Natural killer cell (primary cell): ENCODE data around the gene SLC9A7. TPM values are rescaled to one million over a fixed set of nuclear protein-coding genes. Genes with fewer than 3 reads are reported as not detected.
A peak's percentile ranks its signal among the peaks of the same experiment; 100 is the strongest.

Source experiments
- ATAC-seq, 3 donors: fragments of 150-1000 bp in 2 of 3; fragments of 200-7000 bp in 1 of 3; cut with Tn5 transposase; 1 replicate in 1 of 3; 2 replicates in 2 of 3; pipeline ENCODE4 v1.10.0; 2021; ENCODE audit warnings: mild to moderate bottlenecking in 2 of 3, moderate library complexity in 2 of 3
- DNase-seq, 2 donors: peaks; one replicate each; pipeline versions ENCODE4 v3.0.0 to v3.0.0-alpha.2; 2013 to 2021; ENCODE audit warnings: mixed read lengths in 1 of 2
- H3K27ac ChIP-seq: one replicate; pipeline ENCODE4 v1.5.1; 2013; ENCODE audit warnings: mild to moderate bottlenecking, low read length
- H3K27me3 ChIP-seq: one replicate; pipeline ENCODE4 v1.6.1; 2013; ENCODE audit warnings: low read length; ENCODE audit not compliant: control insufficient read depth, insufficient read depth
- H3K36me3 ChIP-seq: one replicate; pipeline ENCODE4 v1.6.1; 2013; ENCODE audit warnings: low read length; ENCODE audit not compliant: control insufficient read depth, insufficient read depth
- H3K4me1 ChIP-seq: one replicate; pipeline ENCODE4 v1.6.1; 2013; ENCODE audit warnings: low read length; ENCODE audit not compliant: control insufficient read depth, insufficient read depth
- H3K4me3 ChIP-seq: one replicate; pipeline ENCODE4 v1.5.1; 2013; ENCODE audit warnings: low read length
- H3K9me3 ChIP-seq: one replicate; pipeline ENCODE4 v1.6.1; 2013; ENCODE audit warnings: low read length; ENCODE audit not compliant: control insufficient read depth, insufficient read depth
- H3K27ac Mint-ChIP-seq, 2 donors: one replicate each; pipeline ENCODE4 v1.8.0; 2022; ENCODE audit warnings: mild to moderate bottlenecking in 2 of 2, mixed read lengths in 2 of 2, moderate library complexity in 1 of 2
- H3K27me3 Mint-ChIP-seq, 2 donors: one replicate each; pipeline ENCODE4 v1.8.0; 2022; ENCODE audit warnings: low read depth in 2 of 2, mixed read lengths in 2 of 2
- H3K36me3 Mint-ChIP-seq: one replicate; pipeline ENCODE4 v1.8.0; 2022; ENCODE audit warnings: mixed read lengths
- H3K4me1 Mint-ChIP-seq, 2 donors: one replicate each; pipeline ENCODE4 v1.8.0; 2022; ENCODE audit warnings: mixed read lengths in 2 of 2
- H3K4me3 Mint-ChIP-seq: one replicate; pipeline ENCODE4 v1.8.0; 2022; ENCODE audit warnings: mild to moderate bottlenecking, moderate library complexity, mixed read lengths
- H3K9me3 Mint-ChIP-seq, 2 donors: one replicate each; pipeline ENCODE4 v1.8.0; 2022; ENCODE audit warnings: mixed read lengths in 2 of 2
- CTCF ChIP-seq: fragments of 200-600 bp; IDR thresholded peaks from one replicate; pipeline ENCODE4 v1.8.0; 2022; ENCODE audit warnings: antibody characterized with exemption
- WGBS: methylation state at CpG from one replicate; pipeline ENCODE4 v1.1.7; 2013; ENCODE audit warnings: missing lambda C conversion rate; ENCODE audit not compliant: insufficient coverage; 5-methylcytosine and 5-hydroxymethylcytosine counted together
- intact Hi-C: fragments of 100-400 bp; cut with micrococcal nuclease; formaldehyde crosslinking; loops from one replicate; pipeline ENCODE4 v1.14.2; 2022
- total RNA-seq, 4 donors: library from RNA; stranded (reverse); fragments of 120-200 nt in 1 of 4; gene quantifications; one replicate each; pipeline versions ENCODE4 v1.2.3 to v1.2.4, GENCODE V29; 2013 to 2022

Gene SLC9A7
- total RNA-seq, 3 donors from 2014 or later (not counting 1 experiment from before 2014, with no cell fraction given), result 0.39 to 1.1 (median 0.75) TPM

- no peaks in the 10 kb centered on the region for H3K36me3 Mint-ChIP-seq
- no peak overlapping the region for H3K27ac ChIP-seq
- WGBS, result 89% methylated on average over 4 of the region's 7 CpGs
- peaks cover 9% of the 10 kb centered on the region for H3K4me1 ChIP-seq
- H3K9me3 ChIP-seq, result no peaks in the 10 kb centered on the region
- H3K27me3 Mint-ChIP-seq, result peaks cover 0 to 7% of the 10 kb centered on the region in 2 donors
- DNase-seq (peak in 1 of 2 donors; percentile 9), ATAC-seq (no peak)
- H3K27me3 ChIP-seq, result no peaks in the 10 kb centered on the region
- H3K4me1 Mint-ChIP-seq, result peaks cover 0 to 7% of the 10 kb centered on the region in 2 donors
- no peaks in the 10 kb centered on the region for H3K9me3 Mint-ChIP-seq
- H3K4me3 ChIP-seq, result no peak overlapping the region
- H3K36me3 ChIP-seq, result no peaks in the 10 kb centered on the region
- no peak overlapping the region for H3K27ac Mint-ChIP-seq
- TF ChIP-seq CTCF, result no peak
- H3K4me3 Mint-ChIP-seq, result no peak overlapping the region
- intact Hi-C loops, result no loop called here
Measured at GRCh38 chrX:46589977-46590723, 168.8 kb downstream of the SLC9A7 start.

GRCh38 chrX:46588263-46588662 is 170.7 kb downstream of the SLC9A7 start:
- TF ChIP-seq CTCF, result no peak
- H3K27ac Mint-ChIP-seq, result peak overlapping the region in 1 of 2 donors; percentile 20
- H3K4me3 Mint-ChIP-seq, result no peak overlapping the region
- Histone ChIP-seq H3K27ac (no peak overlapping the region), H3K4me1 (peaks cover 9% of the 10 kb centered on the region), H3K9me3 (no peaks in the 10 kb centered on the region), H3K4me3 (no peak overlapping the region), H3K27me3 (no peaks in the 10 kb centered on the region), H3K36me3 (no peaks in the 10 kb centered on the region)
- 26% methylated on average over 3 of the region's 4 CpGs for WGBS
- H3K27me3 Mint-ChIP-seq, result no peaks in the 10 kb centered on the region
- ATAC-seq, result no peak
- H3K4me1 Mint-ChIP-seq, result peaks cover 0 to 7% of the 10 kb centered on the region in 2 donors
- peak in 1 of 2 donors; percentile 60 for DNase-seq
- no peaks in the 10 kb centered on the region for H3K36me3 Mint-ChIP-seq
- intact Hi-C loops, result no loop called here
- H3K9me3 Mint-ChIP-seq, result no peaks in the 10 kb centered on the region

- Histone ChIP-seq H3K4me1 (peaks cover 9% of the 10 kb centered on the region), H3K27ac (no peak overlapping the region), H3K4me3 (no peak overlapping the region), H3K9me3 (no peaks in the 10 kb centered on the region), H3K36me3 (no peaks in the 10 kb centered on the region), H3K27me3 (no peaks in the 10 kb centered on the region)
- Mint-ChIP-seq H3K4me1 (peaks cover 0 to 7% of the 10 kb centered on the region in 2 donors), H3K27ac (peak overlapping the region in 1 of 2 donors; percentile 20), H3K4me3 (no peak overlapping the region), H3K36me3 (no peaks in the 10 kb centered on the region), H3K9me3 (no peaks in the 10 kb centered on the region), H3K27me3 (no peaks in the 10 kb centered on the region)
- intact Hi-C loops, result no loop called here
- no peak for TF ChIP-seq CTCF
- ATAC-seq, result no peak
- 44% methylated on average over 3 of the region's 5 CpGs for WGBS
- DNase-seq, result no peak
Measured at GRCh38 chrX:46587753-46588171, 171.2 kb downstream of the SLC9A7 start.
